ENCODE measurements around the gene ERICH4.
"Not testable (repeated sequence)": the region's sequence is repeated elsewhere in the genome, so short reads cannot be mapped to it uniquely, and the experiment has no call there.

Gene ERICH4

DNA sequence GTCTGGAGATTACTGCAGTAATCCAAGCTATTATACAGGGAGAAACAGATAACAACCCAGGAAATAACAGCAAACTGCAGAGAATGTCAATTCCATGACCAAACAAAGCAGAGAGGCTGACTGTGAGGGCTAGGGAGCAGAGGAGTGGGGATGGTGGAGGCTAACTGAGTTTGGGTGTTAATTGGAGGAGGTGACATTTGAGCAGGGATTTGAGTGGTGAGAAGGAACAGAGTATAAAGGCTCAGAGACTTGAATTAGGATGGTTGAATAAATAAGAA, 6.3 kb upstream of the ERICH4 start:
- DNase-seq, result no peak

DNA sequence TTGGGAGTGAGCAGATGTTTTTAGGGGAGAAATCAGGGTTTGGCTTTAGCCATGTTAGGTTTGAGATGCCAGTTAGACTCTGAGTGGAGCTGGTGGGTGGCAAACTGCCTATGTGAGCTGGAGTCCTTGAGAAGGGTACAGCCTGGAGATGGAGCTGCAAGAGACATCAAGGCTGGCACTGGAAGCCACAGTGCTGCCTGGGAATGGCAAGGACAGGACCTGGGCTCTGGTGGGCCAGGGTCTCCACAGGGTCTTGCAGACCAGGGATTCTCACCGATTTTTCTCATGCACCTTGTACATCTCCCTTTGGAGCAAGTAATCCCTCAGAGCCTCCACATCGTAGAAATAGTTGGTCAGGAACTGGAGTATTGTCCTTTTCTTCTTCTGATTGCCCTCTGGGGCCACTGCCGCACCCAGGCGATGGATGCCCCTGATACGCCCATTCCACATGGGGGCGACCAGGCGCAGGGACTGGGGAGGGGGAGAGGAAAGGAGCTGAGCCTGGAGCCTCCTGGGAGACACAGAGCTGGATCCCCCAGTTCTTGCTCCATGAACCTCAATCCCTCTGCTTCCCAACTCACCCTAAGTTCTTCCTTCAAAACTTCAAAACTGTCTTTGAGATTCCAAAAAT, 4.9 kb upstream of the ERICH4 start:
- DNase-seq, result no peak

DNA sequence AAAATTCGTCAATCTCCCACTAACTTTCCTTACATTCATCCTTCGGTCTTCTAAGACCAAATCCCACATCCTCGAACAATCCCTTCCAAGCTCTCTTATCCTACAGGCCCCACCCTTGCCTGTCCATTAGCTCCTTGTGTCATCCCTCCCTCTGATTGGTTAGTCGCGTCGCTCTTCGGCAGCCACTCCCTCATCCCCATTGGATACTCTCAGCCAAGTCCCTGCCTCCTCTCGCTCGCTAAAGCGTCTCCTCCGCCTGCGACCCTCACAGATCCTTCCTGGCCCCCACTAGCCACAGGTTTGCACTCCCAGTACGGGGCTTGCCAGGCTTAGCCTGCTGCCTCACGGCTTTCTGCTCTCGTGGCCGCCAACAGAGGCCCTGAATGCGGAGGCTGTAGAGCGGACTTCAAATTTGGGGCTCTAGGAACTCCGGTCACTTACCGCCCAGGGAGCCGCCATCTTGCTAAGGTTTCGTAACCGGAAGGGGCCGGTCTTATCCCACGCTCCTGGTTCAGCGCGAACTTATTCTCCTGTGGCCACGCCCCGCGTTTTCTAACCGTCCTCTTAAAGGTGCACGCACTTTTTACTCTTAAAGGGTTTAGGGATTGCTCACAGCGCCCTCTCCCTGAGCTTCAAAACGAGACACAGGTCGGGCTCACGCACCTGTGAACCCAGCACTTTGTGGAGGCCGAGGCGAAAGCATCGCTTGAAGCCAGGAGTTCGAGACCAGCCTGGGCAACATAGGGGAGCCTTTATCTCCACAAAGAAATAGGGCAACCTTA, 3.3 kb upstream of the ERICH4 start, which contains the start of gene DMAC2:
TSS of gene DMAC2 (minus strand) at position 472 of the 782 bp plus-strand sequence. CDS start at position 459, 13 bp downstream.
- peak; percentile 97 for DNase-seq

DNA sequence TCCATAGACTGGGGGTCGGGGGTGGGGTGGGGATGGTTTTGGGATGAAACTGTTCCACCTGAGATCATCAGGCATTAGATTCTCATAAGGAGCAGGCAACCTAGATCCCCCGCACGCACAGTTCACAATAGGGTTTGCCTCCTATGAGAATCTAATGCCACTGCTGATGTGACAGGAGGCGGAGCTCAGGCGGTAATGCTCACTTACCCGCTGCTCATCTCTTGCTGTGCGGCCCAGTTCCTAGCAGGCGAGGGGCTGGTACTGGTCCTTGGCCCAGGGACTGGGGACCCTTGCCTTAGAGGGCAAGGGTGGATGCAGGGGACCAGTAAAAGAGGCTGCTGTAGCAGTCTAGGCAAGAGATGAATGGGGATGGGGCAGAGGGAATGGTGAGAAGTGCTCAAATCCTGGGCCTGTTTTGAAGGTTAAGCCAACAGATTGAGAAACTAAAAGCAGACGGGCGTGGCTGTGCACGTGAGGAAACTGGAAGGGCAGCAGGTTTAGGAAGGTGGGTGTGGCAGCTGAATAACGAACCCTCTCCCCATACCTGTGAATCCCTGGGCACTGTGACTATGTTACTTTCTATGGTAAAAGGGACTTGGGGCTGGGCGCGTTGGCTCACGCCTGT, 1.5 kb upstream of the ERICH4 start:
- DNase-seq, result no peak

DNA sequence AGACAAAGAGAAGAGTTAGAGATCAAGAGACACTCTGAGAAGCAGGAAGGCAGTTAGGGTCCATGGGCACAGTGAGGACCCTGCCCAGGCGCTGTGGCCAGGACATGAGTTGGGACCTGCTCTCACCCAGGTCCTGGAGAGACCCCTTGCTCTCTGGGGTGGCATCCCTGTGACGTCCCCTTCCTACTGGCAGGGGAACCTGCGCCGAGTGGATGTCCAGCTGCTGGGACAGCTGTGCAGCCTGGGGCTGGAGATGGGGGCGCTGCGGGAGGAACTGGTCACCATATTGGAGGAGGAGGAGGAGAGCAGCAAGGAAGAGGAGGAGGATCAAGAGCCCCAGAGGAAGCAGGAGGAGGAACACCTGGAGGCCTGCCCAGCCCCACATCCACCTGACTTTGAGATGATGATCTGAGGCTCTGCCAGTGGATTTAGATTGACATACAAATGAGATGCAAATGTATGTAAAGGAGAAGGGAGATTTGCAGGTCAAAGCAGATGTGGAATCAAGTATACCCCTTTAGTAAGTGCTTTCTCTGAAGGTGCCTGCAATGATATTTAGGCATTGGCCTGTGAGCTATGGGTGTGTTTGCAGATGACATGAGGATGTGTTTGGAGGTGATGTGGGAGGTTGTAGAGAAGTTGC, 978 bp downstream of the ERICH4 start:
- DNase-seq, result no peak

DNA sequence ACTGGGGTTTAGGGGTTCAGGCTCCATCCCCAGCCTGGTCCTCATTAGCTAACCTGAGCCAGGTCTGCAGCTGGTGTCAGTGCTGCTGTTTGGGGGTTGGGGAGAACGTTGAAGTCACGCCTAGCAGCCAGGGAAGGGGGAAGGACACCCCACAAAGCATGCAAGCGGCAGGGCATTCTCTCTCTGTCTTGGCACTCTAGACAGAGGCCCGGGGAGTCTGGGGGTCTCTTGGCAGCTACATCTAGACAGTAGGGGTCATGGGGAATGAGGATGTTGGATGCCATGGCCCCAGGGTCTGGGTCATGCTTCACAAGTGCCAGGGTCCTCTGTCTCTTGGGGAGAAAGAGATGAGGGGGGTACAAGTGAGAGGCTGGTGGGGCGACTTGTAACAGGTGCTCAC, 2.6 kb downstream of the ERICH4 start:
- DNase-seq, result no peak

DNA sequence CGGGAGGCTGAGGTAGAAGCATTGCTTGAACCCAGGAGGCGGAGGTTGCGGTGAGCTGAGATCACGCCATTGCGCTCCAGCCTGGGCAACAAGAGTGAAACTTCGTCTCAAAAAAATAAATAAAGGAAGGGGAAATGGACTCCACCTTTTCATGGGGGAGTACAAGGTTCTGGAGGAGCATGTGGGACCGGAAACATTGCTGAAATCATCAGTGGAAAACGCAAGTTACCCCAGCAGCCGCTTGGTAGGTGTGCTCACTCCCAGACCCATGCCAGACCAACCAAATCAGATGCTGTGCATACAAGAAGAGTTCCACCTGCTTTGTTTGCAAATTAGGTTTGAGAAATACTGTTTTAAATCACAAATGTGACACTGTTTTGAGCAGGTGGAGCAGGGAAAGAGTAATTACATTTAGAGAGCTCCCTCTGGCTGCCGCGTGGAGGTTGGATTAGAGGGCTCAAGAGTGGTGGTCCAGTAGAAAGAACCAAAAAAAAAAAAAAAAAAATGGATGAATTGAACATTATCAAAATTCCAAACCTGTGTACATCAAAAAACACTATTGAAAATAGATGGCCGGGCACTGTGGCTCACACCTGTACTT, 4.9 kb downstream of the ERICH4 start:
- no peak for DNase-seq

DNA sequence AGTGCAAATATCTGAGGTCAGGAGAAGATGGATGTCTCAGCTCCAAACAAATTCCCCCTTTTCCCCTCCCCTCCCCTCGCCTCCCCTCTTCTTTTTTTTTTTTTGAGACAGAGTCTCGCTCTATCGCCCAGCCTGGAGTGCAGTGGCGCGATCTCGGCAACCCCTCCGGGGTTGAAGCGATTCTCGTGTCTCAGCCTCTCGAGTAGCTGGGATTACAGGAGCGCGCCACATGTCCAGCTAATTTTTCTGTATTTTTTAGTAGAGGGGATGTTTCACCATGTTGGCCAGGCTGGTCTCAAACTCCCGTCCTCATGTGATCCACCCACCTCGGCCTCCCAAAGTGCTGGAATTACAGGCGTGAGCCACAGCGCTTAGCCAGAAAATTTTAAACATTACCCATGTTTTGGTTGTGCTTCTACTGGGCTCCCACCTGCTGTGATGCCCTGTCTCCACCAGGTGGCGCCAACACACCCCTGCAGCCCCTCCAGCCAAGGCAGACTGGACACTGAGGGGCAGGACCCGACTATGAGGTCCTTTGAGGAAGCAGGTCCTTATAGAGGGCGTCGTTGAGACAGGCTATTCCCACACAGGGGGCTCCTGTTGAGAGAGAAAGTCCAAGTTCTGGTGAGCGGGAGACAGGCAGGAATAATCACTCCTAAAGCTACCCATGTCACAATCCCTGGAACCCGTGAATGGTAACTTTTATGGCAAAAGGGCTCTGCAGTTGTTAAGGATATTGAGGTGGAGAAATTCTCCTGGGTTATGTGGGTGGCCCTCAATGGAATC, 6.3 kb downstream of the ERICH4 start:
- peak; percentile 14 for DNase-seq

DNA sequence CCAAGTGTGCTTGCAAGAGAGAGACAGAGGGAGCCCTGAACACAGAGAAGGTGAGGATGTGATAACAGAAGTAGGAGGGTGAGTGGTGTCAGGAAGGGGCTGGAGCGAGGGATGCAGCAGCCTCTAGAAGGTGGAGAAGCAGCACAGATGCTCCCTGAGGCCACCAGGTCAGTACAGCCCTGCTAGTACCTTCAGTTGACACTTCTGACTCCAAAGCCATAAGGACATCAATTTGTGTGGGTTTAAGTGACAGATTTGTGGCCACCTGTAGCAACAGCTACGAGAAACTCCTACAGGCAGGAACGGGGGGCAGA, 6.9 kb downstream of the ERICH4 start:
- no peak for DNase-seq

DNA sequence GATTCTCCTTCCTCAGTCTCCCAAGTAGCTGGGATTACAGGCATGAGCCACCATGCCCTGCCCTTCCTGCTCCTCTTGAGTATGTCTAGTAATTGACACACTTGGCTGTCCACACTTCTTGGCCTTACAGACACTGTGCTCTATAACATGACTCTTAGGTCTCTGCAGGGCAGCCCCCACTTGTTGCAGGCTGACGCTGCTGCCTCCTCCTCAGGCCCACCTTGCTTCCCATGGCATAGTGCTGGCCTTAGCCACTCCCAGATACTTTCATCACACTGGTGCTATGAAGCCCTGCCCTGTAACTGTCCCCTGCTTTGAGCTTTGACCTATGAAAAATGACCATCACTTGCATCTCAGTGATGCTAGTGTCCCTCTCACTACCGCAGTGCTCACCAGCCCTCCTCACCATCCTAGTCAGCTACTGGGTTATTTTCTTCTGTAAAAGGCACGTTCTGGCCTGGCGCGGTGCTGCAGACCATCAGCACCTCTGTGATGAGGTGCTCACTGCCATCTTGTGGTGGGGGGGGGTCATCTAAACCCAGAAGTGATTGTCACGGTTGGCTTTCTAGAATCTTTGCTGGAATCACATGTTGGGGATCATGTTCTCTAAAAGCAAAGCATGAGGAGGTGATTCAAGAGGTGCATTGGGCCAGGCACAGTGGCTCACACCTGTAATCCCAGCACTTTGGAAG, 9.8 kb downstream of the ERICH4 start:
- no peak for DNase-seq

DNA sequence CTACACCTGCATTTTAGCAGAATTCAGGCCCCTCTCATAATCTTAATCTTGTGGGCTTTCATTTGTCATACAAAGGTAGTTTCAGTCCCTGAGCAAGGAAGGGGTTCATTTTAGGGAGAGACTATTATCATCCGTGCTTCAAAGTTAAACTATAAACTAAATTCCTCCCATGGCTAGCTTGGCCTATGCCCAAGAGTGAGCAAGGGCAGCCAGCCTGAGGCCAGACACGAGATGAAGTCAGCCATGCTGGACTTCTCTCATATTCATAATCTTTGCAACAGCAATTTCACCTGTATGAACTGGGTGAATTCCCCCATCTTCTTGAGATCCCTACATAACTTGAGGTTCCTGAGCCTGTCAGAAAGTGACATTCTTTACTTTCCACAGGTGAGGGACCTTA, 13.0 kb downstream of the ERICH4 start:
- DNase-seq, result no peak

DNA sequence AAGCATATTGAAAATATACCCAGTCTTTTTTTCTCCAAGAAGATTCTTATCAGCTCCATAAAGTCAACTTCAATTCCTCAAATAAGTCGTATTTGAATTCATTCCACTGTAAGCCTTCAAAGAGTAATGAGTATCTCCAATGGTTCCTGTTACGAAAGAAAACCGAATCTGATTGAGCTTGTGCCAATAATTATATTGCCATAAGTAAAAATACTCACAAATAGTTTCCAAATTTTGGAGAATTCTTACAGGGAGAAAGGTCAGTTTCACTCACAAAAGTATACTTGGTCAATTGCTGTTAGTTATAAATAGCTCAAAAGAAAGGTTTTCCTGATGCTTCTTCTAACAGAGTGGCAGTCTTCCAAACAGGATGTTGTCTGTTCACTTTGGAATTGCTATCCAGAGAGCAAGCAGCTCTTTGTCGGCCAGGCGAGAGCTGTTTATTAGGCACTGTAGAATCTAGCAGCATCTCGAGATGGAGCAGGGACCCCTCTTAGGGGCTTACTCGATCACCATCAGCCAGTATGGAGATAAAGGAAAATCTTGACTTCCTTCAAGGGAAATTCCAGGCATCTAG, 13.5 kb downstream of the ERICH4 start:
- DNase-seq, result no peak

DNA sequence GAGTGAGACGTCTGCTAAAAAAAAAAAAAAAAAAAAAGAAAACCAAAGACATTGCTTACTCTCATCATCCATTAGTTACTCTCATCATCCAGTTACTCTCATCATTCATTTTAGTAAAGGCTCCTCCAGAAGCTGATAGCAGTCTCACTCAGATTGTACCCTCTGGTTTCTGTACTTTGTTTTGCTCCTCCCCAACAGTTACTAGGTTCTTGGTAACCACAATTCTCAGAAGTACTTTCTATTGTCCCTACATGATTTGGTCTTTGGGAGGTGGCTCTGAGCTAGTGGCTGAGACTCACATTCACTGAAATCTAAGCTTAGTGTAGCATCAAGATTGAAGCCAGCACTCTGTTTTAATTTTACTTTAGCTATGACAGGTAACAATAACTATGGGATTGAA, 14.3 kb downstream of the ERICH4 start:
- no peak for DNase-seq

DNA sequence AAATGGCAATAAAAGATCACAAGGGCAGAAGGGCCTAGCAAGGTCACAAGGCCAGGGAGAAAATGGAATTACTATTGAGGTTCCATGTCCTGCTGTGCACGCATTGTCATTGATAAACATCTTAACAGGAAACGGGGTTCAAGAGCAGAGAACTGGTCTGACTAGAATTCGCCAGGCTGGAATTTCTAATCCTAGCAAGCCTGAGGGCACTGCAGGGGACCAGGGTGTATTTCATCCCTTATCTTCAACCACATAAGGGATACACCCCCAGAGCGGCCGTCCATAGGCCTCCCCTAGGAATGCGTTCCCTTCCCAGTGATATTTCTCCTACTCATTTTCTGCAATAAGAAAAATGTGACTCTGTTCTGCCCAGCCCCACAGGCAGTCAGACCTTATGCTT, 19.5 kb downstream of the ERICH4 start:
- DNase-seq, result no peak

DNA sequence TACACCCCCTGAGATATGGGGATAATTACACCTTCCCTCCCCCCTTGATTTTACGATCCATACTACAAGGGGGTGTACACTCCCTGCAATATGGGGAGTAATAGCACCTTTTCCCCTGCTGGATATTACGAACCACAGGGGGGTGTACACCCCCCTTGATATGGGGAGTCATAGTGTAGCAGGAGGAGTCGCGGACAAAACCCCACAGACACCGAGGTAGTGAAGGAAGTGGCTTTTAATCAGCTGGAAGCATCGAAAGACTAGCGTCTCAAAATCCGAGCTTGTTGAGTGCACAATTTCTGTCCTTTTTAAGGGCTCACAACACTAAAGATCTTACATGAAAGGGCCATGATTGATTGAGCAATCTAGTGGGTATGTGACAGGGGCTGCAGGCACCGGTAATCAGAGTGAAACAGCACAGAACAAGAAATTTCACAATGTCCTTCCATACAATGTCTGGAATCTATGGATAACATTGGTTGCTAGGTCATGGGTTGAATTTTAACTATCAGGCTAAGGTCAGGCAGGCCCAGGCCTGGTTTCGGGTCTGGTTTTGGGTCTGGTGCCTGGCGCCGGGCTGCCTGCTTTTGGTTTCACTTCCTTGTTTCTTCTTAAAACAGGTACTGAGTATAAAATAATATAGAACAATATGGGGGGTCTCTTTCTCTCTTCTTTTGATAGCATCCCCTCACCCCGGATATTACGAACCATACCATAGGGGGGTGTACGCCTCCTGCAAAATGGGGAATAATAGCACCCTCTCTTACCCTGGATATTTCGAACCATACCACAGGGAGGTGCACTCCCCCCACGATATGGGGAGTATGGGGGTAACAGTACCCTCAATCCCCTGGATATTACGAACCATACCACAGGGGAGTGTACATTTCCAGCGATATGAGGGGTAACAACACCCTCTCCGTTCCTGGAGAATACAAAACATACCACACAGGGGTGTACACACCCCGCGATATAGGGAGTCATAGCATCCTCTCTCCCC, 20.6 kb downstream of the ERICH4 start:
- not testable (repeated sequence) for DNase-seq

DNA sequence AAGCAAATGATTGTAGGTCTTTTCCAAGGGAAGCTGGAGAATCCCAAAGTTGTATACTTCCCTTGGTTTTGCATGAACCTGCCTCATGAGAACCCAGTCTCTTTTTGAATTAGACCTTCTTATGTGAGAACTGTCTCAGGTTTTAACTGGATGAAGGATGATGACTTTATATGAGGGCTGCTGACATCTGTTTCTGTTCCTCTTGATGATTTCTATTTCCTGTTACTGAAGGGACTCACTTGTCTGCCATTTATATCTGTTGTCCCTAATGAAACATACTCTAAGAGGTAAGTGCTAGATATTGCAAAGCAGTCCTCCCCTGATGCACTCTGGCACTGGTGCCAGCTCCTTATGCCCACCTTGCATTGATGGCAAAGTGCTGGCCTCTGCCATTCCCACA, 33.6 kb downstream of the ERICH4 start:
- no peak for DNase-seq

DNA sequence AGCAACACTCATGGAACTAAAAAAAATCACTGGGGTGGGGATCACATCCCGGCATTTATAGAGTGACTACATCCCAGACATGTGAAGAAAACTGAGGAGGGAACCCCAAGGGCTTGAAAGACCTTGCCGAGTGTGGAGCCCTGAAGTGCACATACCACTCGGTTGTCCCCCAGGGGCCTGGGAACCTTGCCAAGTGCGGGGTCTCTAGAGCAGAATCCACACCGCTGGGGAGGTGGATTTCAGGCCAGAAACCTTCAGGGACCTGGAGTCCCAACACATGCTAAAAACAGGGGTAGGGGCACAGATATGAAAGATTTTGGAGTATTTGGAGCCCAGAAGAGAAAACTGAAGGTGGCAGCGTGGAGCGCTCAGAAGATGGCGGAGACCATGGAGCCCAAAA, 35.2 kb downstream of the ERICH4 start:
- no peak for DNase-seq

DNA sequence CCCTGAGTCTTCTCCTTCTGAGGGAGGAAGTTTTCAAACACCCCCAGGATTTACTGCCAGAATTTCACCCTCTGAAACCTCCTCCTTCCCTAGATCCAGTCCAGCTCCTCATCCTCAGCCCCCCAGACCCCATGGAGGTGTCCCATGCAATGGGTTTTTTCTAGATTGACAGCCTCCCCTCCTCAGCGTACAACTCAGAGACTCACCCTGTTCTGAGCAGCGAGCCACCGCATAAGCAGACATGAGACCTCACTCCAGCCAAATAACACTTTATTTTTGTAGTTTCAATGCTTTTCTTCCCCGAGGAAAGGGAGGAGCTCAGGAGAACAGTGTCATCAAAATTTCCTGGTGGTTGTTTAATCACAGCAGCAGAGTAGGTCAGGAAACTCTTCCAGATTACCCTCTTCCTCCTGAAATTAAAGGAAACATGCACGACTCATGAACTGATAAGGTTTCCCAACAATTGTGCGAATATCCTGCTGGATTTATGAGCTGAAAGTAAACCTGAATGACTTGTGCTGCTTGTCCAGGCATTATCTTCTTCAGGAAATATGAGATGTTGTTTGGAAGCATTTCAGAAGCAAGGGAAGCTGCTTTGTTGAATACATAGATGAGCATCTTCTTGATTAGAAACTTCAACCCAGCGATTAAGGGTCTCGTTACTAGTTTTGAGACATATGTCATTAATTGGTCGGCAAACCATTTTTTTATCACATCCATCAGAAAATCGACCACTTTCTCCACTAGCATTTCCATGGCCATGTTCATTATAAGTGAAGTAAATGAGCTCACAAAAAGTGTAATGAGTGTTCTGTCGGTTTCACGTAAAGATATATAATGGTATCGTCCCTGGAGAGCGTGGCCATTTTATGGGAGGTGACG, 36.2 kb downstream of the ERICH4 start:
- no peak for DNase-seq

DNA sequence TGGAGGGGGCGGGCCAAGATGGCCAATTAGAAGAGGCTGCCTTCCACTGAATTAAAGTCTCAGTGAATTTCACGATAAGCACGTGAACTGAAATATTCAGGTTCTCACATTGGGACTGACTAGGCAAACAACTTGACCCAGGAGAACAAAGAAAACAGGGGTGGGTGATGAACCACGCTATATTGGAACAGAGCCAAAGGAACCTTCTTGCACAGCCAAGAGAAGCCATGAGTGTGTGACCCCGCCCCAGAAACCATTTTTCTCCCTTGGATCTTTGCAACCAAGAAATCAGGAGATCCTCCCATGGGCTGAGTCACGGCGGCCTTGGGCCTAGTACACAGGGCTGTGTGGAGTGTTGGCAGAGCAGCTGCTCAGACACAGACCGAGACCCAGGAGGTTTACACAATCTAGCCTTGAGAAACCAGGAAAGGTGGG, 36.8 kb downstream of the ERICH4 start:
- DNase-seq, result no peak

Data from kidney glomerular epithelial cell (primary cell).